Vagina (tissue), 2 donors: ENCODE measurements around the gene NCF4. TPM values are rescaled to one million over a fixed set of nuclear protein-coding genes. Genes with fewer than 3 reads are reported as not detected.

ENCODE experiments used
- DNase-seq, 2 donors: peaks; one replicate each; pipeline ENCODE4 v3.0.0-alpha.2; 2017; ENCODE audit errors: extremely low spot score in 2 of 2
- H3K27ac ChIP-seq: fragments of 200-600 bp; sonication (generic); one replicate; pipeline ENCODE4 v1.5.1; 2019
- H3K27me3 ChIP-seq: fragments of 200-600 bp; sonication (generic); one replicate; pipeline ENCODE4 v1.5.1; 2019
- H3K36me3 ChIP-seq, 2 donors: fragments of 200-600 bp; sonication (generic); one replicate each; pipeline ENCODE4 v1.5.1; 2017 to 2019
- H3K4me1 ChIP-seq: fragments of 200-600 bp; sonication (generic); one replicate; pipeline ENCODE4 v1.5.1; 2019
- H3K4me3 ChIP-seq, 2 donors: fragments of 200-600 bp; sonication (generic); 1 replicate in 1 of 2; 2 replicates in 1 of 2; pipeline ENCODE4 v1.5.1; 2016 to 2019
- H3K9me3 ChIP-seq: fragments of 200-600 bp; sonication (generic); one replicate; pipeline ENCODE4 v1.5.1; 2019
- POLR2A ChIP-seq, 2 donors: fragments of 450-650 bp; IDR thresholded peaks; one replicate each; pipeline ENCODE4 v1.6.1; 2017; ENCODE audit warnings: antibody characterized with exemption in 2 of 2, mild to moderate bottlenecking in 2 of 2, moderate library complexity in 2 of 2
- POLR2AphosphoS5 ChIP-seq, 2 donors: sonication (generic); formaldehyde crosslinking; IDR thresholded peaks; one replicate each; pipeline ENCODE4 v1.9.0; 2017; ENCODE audit warnings: antibody characterized with exemption in 2 of 2, mild to moderate bottlenecking in 2 of 2, low read depth in 1 of 2; ENCODE audit not compliant: insufficient read depth in 1 of 2
- intact Hi-C: fragments of 100-400 bp; cut with DNase I; formaldehyde crosslinking; loops from one replicate; pipeline ENCODE4 v1.15.1; 2023
- total RNA-seq: library from RNA; depleted of rRNA; stranded (reverse); fragments of >200 nt; gene quantifications from one replicate; pipeline ENCODE4 v1.2.3, GENCODE V29; 2016
- TF ChIP-seq, protein P1 (sequence below), 3 experiments: fragments of 450-650 bp in 2 of 3; fragments of 200-600 bp in 1 of 3; sonication (generic) in 1 of 3; IDR thresholded peaks; one replicate each; pipeline ENCODE4 v1.5.1; 2017 to 2019; ENCODE audit warnings: antibody characterized with exemption in 3 of 3, mild to moderate bottlenecking in 2 of 3, moderate library complexity in 2 of 3

Gene NCF4
- total RNA-seq, 1 donor from 2014 or later, result 37.6 TPM

GRCh38 chr22:36923131-36923788, 62.5 kb downstream of the NCF4 start:
- H3K27me3 ChIP-seq, result no peaks in the 10 kb centered on the region
- H3K27ac ChIP-seq, result no peak overlapping the region
- no peaks in the 10 kb centered on the region for H3K36me3 ChIP-seq
- intact Hi-C loops, result no loop called here
- H3K9me3 ChIP-seq, result no peaks in the 10 kb centered on the region
- peaks cover 13% of the 10 kb centered on the region for H3K4me1 ChIP-seq
- no peak for DNase-seq
- H3K4me3 ChIP-seq, result no peak overlapping the region
- TF ChIP-seq POLR2AphosphoS5 (IDR thresholded peaks at IDR 0.05; ENCODE audit: insufficient read depth in 1 of 2, low read depth in 1 of 2) (no peak), POLR2A (IDR thresholded peaks at IDR 0.05) (no peak)
- TF ChIP-seq, protein P1, sequence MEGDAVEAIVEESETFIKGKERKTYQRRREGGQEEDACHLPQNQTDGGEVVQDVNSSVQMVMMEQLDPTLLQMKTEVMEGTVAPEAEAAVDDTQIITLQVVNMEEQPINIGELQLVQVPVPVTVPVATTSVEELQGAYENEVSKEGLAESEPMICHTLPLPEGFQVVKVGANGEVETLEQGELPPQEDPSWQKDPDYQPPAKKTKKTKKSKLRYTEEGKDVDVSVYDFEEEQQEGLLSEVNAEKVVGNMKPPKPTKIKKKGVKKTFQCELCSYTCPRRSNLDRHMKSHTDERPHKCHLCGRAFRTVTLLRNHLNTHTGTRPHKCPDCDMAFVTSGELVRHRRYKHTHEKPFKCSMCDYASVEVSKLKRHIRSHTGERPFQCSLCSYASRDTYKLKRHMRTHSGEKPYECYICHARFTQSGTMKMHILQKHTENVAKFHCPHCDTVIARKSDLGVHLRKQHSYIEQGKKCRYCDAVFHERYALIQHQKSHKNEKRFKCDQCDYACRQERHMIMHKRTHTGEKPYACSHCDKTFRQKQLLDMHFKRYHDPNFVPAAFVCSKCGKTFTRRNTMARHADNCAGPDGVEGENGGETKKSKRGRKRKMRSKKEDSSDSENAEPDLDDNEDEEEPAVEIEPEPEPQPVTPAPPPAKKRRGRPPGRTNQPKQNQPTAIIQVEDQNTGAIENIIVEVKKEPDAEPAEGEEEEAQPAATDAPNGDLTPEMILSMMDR (IDR thresholded peaks at IDR 0.05), result no peak

DNA sequence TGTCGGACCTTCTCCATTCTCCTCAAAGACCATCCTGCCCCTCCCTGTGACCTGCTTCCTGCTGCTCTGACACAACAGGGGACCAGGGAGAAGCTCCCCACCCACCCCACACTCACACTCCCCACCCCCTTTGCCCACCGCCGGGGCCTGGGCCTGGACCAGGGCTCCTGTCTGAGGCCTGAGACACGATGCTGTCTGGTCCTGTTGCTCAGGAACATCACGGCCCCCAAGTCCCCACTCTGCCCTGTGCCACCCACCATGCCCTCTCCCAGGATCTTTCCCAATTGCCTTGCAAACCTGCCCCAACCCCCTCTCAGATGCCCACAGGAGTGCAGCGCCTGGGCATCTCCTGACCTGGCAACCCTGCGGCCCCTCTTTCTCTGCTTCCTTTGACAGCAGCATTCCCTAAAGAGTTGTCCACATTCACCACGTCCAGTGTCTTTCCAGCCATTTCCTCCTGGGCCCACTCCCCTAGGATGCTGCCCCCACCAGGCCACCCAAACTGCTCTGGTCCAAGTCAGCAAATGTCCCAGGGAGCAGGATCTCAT, 63.4 kb downstream of the NCF4 start:
- Histone ChIP-seq H3K4me1 (peaks cover 13% of the 10 kb centered on the region), H3K27ac (no peak overlapping the region), H3K27me3 (no peaks in the 10 kb centered on the region), H3K36me3 (no peaks in the 10 kb centered on the region), H3K4me3 (no peak overlapping the region), H3K9me3 (no peaks in the 10 kb centered on the region)
- TF ChIP-seq, protein P1 (IDR thresholded peaks at IDR 0.05), result no peak
- intact Hi-C loops, result no loop called here
- DNase-seq, result no peak

DNA sequence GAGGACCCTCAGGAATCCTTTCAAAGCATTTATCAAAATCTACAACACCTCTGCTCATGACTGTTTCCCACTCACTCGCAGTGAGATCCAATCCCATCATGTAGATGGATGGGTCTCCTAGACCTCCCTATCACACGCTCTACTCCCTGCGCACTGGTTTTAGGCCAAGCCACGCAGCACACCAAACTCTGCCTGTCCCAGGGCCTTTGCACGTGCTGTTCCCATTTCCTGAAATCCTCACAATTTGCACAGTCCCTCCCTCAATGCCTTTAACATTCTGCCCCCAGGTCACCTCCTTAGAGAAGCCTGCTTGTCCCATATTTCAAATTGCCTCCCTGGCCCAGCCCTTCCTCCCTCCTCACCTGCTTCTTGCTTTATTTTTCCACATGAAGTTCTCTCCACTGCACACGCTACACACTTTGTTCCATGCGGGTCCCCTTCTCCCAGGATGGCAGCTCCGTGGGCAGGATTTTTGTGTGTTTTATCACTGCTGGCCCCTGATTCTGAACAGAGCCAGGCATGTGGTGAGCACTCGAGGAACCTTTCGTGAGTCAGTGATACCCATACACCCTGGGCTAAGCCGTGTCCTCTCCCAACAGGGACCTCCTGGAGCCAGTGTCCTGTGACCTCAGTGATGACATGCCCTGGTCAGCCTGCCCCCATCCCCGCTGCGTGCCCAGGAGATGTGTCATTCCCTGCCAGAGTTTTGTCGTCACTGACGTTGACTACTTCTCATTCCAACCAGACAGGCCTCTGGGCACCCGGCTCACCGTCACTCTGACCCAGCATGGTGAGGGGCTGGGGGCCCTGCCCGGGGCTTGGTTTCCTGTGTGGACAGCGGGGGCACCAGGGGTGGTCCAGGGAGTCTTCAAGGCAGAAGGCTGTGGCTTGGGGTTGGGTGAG, 64.8 kb downstream of the NCF4 start:
- Histone ChIP-seq H3K36me3 (no peaks in the 10 kb centered on the region), H3K9me3 (no peaks in the 10 kb centered on the region), H3K4me1 (peaks cover 13% of the 10 kb centered on the region), H3K27ac (no peak overlapping the region), H3K4me3 (no peak overlapping the region), H3K27me3 (no peaks in the 10 kb centered on the region)
- intact Hi-C loops, result no loop called here
- no peak for DNase-seq
- TF ChIP-seq POLR2AphosphoS5 (IDR thresholded peaks at IDR 0.05; ENCODE audit: insufficient read depth in 1 of 2, low read depth in 1 of 2), result no peak
- TF ChIP-seq POLR2A (IDR thresholded peaks at IDR 0.05), result no peak
- TF ChIP-seq, protein P1 (IDR thresholded peaks at IDR 0.05), result no peak

DNA sequence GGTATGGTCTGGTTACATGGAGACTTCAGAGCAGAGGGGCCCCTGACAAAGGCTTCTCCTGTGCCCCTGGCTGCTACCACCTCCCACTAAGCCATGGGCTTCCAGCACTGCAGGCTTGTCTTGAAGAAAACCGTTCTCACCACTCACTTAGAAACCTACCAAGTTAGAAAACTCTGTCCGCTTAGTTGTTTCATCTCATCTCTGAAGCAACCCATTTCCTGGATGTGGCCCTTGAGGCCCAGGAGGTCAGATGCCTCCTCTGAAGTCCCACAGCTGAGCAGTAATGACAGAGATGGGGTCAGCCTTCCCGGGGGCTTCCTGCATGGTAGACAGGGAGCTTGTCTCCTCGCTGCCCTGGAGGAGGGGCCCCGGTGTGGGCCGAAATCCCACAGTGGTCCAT, 65.5 kb downstream of the NCF4 start:
- Histone ChIP-seq H3K4me1 (peaks cover 13% of the 10 kb centered on the region), H3K36me3 (no peaks in the 10 kb centered on the region), H3K4me3 (no peak overlapping the region), H3K27ac (no peak overlapping the region), H3K9me3 (no peaks in the 10 kb centered on the region), H3K27me3 (no peaks in the 10 kb centered on the region)
- TF ChIP-seq POLR2A (IDR thresholded peaks at IDR 0.05) (no peak), POLR2AphosphoS5 (IDR thresholded peaks at IDR 0.05; ENCODE audit: insufficient read depth in 1 of 2, low read depth in 1 of 2) (no peak)
- TF ChIP-seq, protein P1 (IDR thresholded peaks at IDR 0.05), result no peak
- intact Hi-C loops, result no loop called here
- DNase-seq, result no peak
